GM19240 (cell line): ENCODE measurements around the gene MIER2.

ENCODE experiments used
- DNase-seq: peaks from one replicate; pipeline ENCODE4 v3.0.0; 2011; ENCODE audit warnings: low spot score; ENCODE audit not compliant: insufficient read length

The MIER2 gene

GRCh38 chr19:334296-335071 is 10.1 kb downstream of the MIER2 start:
- no peak for DNase-seq

GRCh38 chr19:330503-330902 is 14.1 kb downstream of the MIER2 start:
- DNase-seq, result no peak

GRCh38 chr19:329876-330275 is 14.7 kb downstream of the MIER2 start:
- no peak for DNase-seq

- DNase-seq, result no peak
These were observed 16.5 kb downstream of the MIER2 start for GRCh38 chr19:328025-328505.

DNA sequence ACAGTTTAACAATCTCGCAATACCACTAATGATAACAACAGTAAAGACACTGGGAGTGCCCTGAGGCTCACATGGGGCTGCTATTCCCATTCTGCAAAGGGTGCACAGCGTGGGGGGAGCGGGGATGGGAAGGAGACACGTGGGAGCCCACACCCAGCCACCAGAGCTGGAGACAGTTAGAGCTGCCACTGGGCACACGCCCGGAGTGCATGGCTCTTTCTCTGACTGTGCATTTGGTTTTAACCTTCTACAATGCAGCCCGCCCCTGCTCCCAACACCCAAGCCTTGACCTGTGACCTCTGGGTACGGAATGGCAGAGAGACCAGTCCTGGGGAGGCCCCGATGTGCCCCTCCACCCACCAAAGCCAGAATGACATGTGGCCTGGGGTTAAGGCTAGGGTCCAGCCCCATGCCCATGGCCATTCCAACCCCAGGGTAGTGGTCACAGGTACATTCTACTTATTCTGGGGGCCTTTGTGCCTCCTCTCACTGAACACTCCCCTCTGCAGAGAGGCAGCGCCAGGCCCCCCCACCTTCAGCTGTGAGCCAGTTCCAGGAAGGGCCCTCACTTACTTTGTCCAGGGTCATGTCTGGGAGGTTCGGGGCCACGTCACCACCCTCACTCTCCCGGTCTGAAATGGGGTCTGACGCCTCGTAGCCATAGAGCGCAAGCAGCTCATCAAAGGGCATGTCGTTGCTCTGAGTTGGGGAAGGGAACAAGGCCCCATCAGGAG is 17.1 kb downstream of the MIER2 start:
- no peak for DNase-seq

- no peak for DNase-seq
These were observed 17.7 kb downstream of the MIER2 start for GRCh38 chr19:326871-327270.

- no peak for DNase-seq
These were observed 18.5 kb downstream of the MIER2 start for GRCh38 chr19:325937-326565.

DNA sequence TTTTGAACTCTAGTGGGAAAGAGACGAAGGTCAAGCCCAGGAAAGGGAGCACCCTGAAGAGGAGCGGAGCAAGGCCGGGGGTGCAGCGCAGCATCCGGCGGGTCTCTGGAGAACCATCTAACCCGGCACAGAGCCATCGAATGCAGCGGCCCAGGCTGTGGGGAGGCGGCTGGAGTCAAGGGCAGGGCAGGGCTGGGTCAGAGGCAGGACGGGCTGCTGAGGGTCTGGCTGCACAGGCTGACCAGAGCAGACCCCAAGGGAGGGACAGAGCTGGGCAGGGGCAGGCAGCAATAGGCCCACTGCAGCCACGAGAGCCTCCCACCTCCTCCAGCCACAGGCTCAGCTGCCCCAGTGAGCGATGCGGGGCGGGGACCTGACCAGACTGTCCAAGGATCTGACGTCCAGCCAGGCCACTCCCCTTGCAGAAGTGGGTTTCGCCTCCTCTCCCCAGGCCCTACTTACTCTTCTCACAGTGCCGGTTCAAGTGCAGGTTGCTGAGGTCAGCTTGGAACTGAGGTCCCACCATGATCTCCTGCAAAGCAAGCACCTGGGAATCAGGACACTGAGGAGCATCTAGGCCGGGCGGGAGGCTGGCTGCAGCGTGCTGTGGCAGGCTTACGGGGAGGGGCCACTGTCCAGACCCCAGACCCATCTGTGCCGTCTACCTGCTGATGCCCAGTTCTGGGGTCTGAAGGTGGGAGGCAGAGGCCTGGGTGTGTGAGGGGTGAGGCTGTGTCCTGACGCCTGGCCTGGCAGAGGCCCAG is 19.2 kb downstream of the MIER2 start:
- DNase-seq, result no peak

- no peak for DNase-seq
These were observed 19.9 kb downstream of the MIER2 start for GRCh38 chr19:324716-325115.

- DNase-seq, result no peak
These were observed 22.0 kb downstream of the MIER2 start for GRCh38 chr19:322616-323015.

GRCh38 chr19:318509-318774 is 26.2 kb downstream of the MIER2 start:
- DNase-seq, result no peak

DNA sequence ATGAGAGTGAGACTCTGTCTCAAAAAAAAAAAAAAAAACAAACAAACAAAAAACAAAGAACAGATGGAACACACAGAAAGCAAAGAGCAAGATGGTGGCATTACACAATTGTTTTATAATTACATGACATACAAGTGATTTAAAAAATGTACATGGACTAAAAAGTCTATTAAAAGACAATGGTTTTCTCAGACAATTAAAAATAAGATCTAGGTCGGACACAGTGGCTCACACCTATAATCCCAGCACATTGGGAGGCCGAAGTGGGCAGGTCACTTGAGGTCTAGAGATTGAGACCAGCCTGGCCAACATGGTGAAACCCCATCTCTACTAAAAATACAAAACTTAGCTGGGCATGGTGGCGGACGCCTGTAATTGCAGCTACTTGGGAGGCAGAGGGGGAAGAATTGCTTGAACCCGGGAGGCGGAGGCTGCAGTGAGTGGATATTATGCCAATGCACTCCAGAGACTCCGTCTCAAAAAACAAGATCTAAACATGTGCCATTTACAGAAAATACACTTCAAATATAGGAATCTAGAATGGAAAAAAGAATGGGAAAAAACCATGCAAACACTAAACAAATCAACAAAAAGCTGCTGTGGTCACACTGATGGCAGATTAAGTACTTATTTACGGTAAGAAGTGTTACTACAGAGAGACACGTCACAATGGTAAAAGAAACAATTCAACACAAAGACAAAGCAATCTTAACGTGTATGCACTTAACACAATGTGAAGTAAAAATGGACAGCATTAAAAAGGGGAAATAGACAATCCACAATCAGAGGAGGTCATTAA is 26.7 kb downstream of the MIER2 start:
- no peak for DNase-seq

- no peak for DNase-seq
These were observed 28.8 kb downstream of the MIER2 start for GRCh38 chr19:315811-316210.

GRCh38 chr19:313988-314815 is 30.4 kb downstream of the MIER2 start:
- no peak for DNase-seq

GRCh38 chr19:313169-313987 is 31.2 kb downstream of the MIER2 start:
- no peak for DNase-seq

GRCh38 chr19:311813-312261 is 32.8 kb downstream of the MIER2 start:
- no peak for DNase-seq

DNA sequence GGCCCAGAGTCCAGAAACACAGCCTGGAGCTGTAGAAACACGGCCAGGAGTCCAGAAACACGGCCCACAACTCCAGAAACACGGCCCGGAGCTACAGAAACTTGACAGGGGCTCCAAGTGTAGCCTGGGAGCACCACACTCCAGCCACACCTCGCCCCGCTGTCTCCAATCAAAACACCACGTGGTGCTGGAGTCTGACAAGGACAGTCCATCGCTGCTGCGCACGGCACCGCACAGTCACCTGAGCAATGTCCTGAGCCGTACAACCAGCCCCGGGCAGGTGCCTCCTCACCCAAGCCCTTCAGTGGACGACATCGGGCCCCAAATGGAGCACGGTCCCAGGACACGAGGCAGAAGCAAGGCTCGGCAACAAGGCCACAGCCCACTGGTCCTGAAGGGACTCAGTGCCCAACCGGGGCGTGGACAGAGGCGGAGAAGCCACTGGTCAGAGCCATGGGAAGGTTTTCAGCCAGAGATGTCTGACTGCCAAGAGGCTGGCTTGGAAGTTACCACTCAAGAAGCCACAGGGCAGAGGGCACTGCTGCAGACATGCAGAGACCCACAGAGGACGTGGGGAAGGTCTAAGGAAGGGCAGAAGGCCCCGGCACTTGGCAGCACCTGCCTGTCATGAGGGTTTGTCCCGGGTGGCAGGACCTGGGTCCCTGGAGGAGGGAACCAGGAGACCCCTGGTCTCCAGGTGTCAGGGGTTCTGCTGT is 33.7 kb downstream of the MIER2 start:
- no peak for DNase-seq

- DNase-seq, result no peak
These were observed 34.4 kb downstream of the MIER2 start for GRCh38 chr19:310141-310651.
